GM19397 (cell line): ENCODE results near the gene CALHM2.
"Not testable (repeated sequence)": the region's sequence is repeated elsewhere in the genome, so short reads cannot be mapped to it uniquely, and the experiment has no call there.

Experiments
- ATAC-seq: cut with Tn5 transposase; IDR thresholded peaks from one replicate; pipeline ENCODE4 v1.9.1; 2021; ENCODE audit warnings: mild to moderate bottlenecking, moderate library complexity; ENCODE audit not compliant: unreplicated experiment

CALHM2 gene

DNA sequence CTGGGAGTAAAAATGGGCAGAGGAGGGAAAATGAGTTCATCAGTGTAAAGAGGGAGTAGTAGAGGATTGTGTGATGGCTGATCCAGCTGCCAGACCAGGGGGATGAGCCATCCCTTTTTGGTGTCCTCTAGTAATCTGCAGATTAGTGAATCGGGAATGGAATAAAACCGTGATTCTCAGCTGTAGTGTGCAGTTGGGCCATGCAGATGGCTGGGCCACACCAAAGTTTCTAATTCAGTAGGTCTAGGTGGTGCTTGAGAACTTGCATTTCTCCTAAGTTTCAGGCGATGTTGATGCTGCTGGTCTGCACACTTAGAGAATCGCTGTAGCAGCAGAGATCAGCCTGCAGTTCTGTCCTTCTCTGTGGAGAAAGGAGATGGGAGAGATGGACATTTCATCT lies 33.1 kb downstream of the CALHM2 start:
- no peak for ATAC-seq

DNA sequence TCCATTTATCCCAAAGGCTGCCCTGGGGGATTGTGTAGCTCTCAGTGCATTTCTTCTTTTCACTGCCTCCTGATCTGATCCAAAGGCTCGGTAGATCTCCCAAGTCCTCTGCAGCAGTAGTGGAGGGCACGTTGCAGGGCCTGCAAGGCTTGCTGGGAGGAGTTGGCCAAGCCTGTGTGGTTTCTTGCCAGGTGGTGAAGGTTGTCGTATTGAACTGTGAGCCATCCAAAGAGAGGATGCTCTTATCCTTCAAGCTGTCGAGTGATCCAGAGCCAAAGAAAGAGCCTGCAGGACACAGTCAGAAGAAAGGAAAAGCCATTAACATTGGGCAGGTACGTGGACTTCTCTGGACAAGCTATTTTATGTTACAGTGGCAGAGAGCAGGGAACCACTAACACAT lies 34.6 kb downstream of the CALHM2 start:
- ATAC-seq = no peak

DNA sequence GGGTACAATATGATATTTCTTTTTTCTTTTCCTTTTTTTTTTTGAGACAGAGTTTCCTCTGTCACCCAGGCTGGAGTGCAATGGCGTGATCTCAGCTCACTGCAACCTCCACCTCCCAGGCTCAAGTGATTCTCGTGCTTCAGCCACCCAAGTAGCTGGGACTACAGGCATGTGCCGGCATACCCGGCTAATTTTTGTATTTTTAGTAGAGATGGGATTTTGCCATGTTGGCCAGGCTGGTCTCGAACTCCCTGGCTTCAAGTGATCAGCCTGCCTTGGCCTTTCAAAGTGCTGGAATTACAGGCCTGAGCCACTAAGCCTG lies 35.1 kb downstream of the CALHM2 start:
- not testable (repeated sequence) for ATAC-seq

DNA sequence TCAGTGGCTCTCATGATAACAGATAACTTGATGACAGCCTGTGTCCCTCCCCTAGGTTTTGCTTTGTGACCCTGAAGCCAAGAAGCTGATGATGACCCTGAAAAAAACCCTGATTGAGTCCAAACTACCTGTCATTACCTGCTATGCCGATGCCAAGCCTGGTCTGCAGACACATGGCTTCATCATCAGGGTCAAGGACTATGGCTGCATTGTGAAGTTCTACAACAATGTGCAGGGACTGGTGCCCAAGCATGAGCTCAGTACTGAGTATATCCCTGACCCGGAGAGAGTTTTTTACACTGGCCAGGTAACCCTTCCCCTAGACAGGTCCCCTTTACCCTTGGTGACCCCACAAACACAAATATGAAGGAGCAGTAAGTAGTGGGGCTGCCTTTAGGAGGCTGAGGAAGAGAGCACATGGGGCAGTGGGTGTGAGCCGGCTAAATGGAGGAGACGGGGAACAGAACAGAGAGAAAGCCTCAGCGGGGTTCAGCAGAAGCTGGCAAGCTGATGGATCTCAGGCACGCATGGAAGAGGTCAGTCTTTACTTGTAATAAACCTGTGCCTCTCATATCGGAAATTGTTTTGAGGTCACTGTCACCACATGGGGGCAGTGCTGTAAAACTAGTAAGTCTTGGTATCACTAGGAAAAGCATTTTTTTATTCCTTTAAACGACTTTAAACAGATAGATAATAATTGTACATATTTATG lies 35.6 kb downstream of the CALHM2 start:
- ATAC-seq = no peak

DNA sequence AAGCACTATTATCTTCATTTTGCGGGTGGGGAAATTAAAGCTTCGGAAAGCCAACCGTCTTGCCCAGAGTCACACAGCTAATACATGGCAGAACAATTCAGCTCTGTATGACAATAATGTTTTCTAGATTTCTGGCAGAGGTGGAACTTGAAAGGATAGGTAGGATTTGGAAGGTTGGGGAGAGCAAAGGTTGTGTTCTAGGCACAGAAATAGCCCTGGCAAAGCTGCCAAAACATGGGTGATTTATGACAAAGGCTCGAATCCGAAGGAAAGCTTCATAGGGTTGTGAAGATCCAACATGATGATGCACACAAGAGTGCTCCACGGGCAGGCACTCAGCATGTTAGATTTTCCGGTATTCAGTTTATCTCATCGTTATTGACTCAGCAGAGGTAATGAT lies 36.6 kb downstream of the CALHM2 start:
- ATAC-seq = no peak

DNA sequence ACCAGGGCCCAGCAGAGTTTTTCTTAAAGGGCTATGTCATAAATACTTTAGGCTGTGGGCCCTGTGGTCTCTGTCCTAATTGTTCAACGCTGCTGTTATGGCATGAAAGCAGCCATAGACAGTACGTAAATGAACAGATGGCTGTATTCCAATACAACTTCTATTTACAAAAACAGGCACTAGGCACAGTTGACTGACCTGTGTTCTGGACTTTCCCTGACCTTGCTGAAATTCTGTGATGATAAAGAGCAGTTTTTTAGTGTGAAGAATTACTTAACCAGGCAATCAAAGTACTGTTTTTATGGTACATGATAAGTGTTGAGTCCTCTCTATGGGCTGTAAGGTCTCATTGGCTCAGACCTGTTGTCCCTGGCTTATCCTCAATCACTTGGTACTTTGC lies 38.6 kb downstream of the CALHM2 start:
- no peak for ATAC-seq

DNA sequence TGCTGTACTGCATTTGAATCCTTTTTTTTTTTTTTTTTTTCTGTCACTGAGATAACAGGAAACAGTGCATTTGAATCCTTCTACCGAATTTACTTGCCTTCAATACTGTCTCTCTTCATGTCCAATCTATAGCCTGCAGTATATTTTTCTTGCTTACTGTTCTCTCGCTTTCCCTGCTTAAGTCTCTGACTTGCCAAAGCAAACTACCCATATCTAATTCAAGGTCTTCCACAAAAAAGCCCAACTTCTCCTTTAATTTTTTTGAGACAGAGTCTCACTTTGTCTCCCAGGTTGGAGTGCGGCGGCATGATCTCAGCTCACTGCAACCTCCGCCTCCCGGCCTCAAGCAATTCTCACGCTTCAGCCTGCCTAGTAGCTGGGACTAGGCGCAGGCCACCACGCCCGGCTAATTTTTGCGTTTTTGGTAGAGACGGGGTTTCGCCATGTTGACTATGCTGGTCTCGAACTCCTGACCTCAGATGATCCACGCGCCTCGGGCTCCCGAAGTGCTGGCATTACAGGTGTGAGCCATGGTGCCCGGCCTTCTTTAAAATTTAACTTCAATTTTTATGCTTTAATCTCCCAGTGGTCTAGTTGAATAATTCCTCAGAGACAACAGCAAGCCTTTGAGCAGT lies 54.9 kb downstream of the CALHM2 start:
- no peak for ATAC-seq

DNA sequence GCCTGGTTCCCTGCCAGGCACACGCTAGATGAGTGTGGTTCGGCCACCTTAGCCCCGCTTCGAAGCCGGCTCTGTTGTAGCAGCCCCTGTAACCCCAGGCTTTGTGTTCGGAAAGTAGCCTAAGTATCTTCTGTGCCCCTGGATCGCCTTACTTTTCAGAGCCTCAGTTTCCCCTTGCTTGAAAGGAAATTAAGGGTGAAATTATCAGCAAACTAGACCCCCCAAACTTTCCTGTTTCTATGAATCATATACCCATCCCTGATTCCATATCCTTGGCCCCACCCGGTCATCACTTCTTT lies 55.4 kb downstream of the CALHM2 start:
- no peak for ATAC-seq
